HepG2 (cell line): Measurements from ENCODE around the gene PPM1F. TPM values are rescaled to one million over a fixed set of nuclear protein-coding genes. Genes with fewer than 3 reads are reported as not detected.
"Not testable (repeated sequence)": the region's sequence is repeated elsewhere in the genome, so short reads cannot be mapped to it uniquely, and the experiment has no call there.

Experiments used
- ATAC-seq: fragments of 200-7000 bp; cut with Tn5 transposase; 3 replicates; pipeline ENCODE4 v1.9.1; 2020; ENCODE audit warnings: mild to moderate bottlenecking, moderate library complexity
- BruUV-seq: library from RNA; stranded (reverse); fragments of 400-500 nt; replicated peaks from 2 replicates; lab custom pipeline; 2021; lab: Mats Ljungman, UMichigan
- CTCF ChIA-PET: fragments of 300-600 bp; formaldehyde crosslinking; extraction: SDS; loops from one replicate; lab custom pipeline; 2021; ENCODE audit warnings: low total read pairs, inconsistent platforms, low intra/inter-chr PET ratio; lab: Yijun Ruan, JAX
- POLR2A ChIA-PET: fragments of 350-600 bp; sonication (Branson Sonifier 250); formaldehyde crosslinking; loops from one replicate; lab custom pipeline; 2020; ENCODE audit warnings: antibody characterized with exemption, inconsistent platforms; lab: Yijun Ruan, JAX
- DNase-seq: peaks from one replicate; pipeline ENCODE4 v3.0.0-alpha.2; 2015; ENCODE audit warnings: low spot score
- FAIRE-seq: peaks from 3 replicates; lab custom pipeline; 2011; peaks lifted over from hg19 to GRCh38; lab: Jason Lieb, UNC
- H2AFZ ChIP-seq: one replicate; pipeline ENCODE4 v1.6.1; 2011; ENCODE audit warnings: low read length, inconsistent platforms
- H3K27ac ChIP-seq: fragments of 300-600 bp; 3 replicates; pipeline ENCODE4 v1.8.0; 2011; ENCODE audit warnings: mixed run types, mild to moderate bottlenecking, mixed read lengths, low read length, inconsistent platforms; ENCODE audit not compliant: insufficient read depth; ENCODE audit errors: extremely low read length
- H3K27me3 ChIP-seq, 2 experiments: fragments of 200-600 bp in 1 of 2; 2 replicates in 1 of 2; 3 replicates in 1 of 2; pipeline versions ENCODE4 v1.6.0 to v1.8.0; 2011; ENCODE audit warnings: low read length in 2 of 2, mild to moderate bottlenecking in 2 of 2, moderate library complexity in 2 of 2, inconsistent platforms in 1 of 2; ENCODE audit not compliant: insufficient read depth in 2 of 2, control insufficient read depth in 1 of 2
- H3K36me3 ChIP-seq, 2 experiments: fragments of 200-600 bp in 1 of 2; replicated peaks in 1 of 2; 2 replicates in 1 of 2; 3 replicates in 1 of 2; pipeline versions ENCODE4 v1.5.1 to v1.8.0; 2011; ENCODE audit warnings: low read length in 2 of 2, inconsistent platforms in 1 of 2; ENCODE audit not compliant: insufficient read depth in 2 of 2, control insufficient read depth in 1 of 2
- H3K4me1 ChIP-seq: 2 replicates; pipeline ENCODE4 v1.5.1; 2012; ENCODE audit warnings: low read length, inconsistent platforms; ENCODE audit not compliant: insufficient read depth
- H3K4me2 ChIP-seq: 2 replicates; pipeline ENCODE4 v1.6.0; 2011; ENCODE audit warnings: low read depth, low read length, inconsistent platforms
- H3K4me3 ChIP-seq, 3 experiments: fragments of 200-600 bp in 1 of 3; sonication (generic), shearing (Covaris generic) in 1 of 3; replicated peaks in 1 of 3; 2 replicates each; pipeline ENCODE4 v1.5.1; 2011 to 2016; ENCODE audit warnings: low read length in 3 of 3, inconsistent platforms in 2 of 3, low read depth in 2 of 3, mild to moderate bottlenecking in 2 of 3, control low read depth in 1 of 3, mixed read lengths in 1 of 3; ENCODE audit not compliant: insufficient read depth in 1 of 3
- H3K79me2 ChIP-seq: one replicate; pipeline ENCODE4 v1.6.1; 2011; ENCODE audit warnings: low read length, inconsistent platforms; ENCODE audit not compliant: insufficient read depth
- H3K9ac ChIP-seq: 2 replicates; pipeline ENCODE4 v1.6.0; 2011; ENCODE audit warnings: mild to moderate bottlenecking, low read depth, low read length, inconsistent platforms; ENCODE audit not compliant: insufficient read depth
- H3K9me3 ChIP-seq: 2 replicates; pipeline ENCODE4 v1.5.1; 2012; ENCODE audit warnings: mild to moderate bottlenecking, low read length
- H4K20me1 ChIP-seq: 2 replicates; pipeline ENCODE4 v1.6.0; 2011; ENCODE audit warnings: inconsistent platforms, mild to moderate bottlenecking, low read length, moderate library complexity; ENCODE audit not compliant: insufficient read depth
- RFX1 ChIP-seq: fragments of 450-650 bp; IDR thresholded peaks from 2 replicates; pipeline ENCODE4 v1.6.1; 2017
- ZNF83 ChIP-seq: sonication (generic); formaldehyde crosslinking; IDR thresholded peaks from 2 replicates; pipeline ENCODE4 v1.4.0; 2020; ENCODE audit warnings: missing genetic modification reagents, mild to moderate bottlenecking, borderline replicate concordance
- WGBS: methylation state at CpG from one replicate; pipeline ENCODE4 v1.1.6; 2017; ENCODE audit warnings: low lambda C conversion rate; 5-methylcytosine and 5-hydroxymethylcytosine counted together
- in situ Hi-C: cut with HindIII; loops from 2 replicates; pipeline ENCODE4 v1.10.0; 2017; ENCODE audit warnings: low pct_unique_long_range_greater_than_20kb; ENCODE audit not compliant: extremely low pct_ligation_motif_present
- intact Hi-C: fragments of 100-400 bp; cut with micrococcal nuclease; formaldehyde crosslinking; loops from one replicate; pipeline ENCODE4 v1.10.0; 2022; ENCODE audit not compliant: unreplicated experiment
- polyA plus RNA-seq, 8 experiments: library from polyadenylated mRNA; depleted of rRNA in 3 of 8; stranded (reverse) in 7 of 8; unstranded in 1 of 8; fragments of >200 nt; fragmentation: Illumina TruSeq in 4 of 8; extraction: Trizol in 4 of 8; gene quantifications; 2 replicates each; pipeline versions ENCODE4 v1.2.1 to v1.2.3, GENCODE V29; 2011 to 2016; ENCODE audit warnings: low read depth in 4 of 8, missing spikeins in 1 of 8, mixed read lengths in 1 of 8; ENCODE audit not compliant: insufficient read depth in 1 of 8
- total RNA-seq, 5 experiments: library from RNA; depleted of rRNA; stranded (reverse); fragments of >200 nt; fragmentation: Illumina TruSeq; extraction: Trizol; gene quantifications; 2 replicates each; pipeline ENCODE4 v1.2.3, GENCODE V29; 2016; ENCODE audit warnings: low read depth in 1 of 5

Gene PPM1F
- total and polyA plus RNA-seq, 2 of the 13 experiments (the other 11 are each of a cell fraction or from before 2014, with no cell fraction given): 11.0 to 19.6 TPM

DNA sequence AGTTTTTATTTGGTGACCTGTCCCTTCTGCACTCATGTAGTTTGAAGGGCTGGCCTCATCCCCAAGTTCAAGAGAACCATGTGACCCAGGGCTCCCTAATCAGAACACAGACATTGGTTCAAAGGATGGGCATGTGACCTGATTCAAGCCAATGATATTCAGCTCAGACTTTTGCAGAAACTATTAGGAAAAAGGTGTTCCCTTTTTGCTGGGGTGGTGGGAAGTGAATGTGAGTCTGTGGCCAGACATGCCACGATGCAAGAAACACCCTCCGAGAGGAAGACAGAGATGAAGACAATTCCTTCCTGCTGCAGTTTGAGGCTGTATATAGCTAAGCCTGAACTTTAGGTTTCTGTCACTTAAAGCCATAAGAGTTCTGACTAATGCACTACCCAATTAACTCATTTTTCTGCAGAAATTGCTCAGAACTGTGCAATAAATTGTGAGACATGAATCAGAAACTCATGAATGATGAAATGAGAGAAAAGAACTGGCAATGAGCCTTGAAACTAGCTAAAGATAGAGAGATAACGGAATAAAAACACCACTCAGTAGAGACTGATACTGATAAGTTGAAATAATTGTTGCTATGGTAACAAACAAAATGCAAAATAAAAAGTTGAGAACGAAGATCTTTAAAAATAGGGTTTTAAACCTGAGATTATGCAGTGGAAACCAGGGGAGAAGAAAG is 76.0 kb downstream of the PPM1F start:
- intact Hi-C loops: no loop called here
- BruUV-seq: no TSS peak
- H3K4me2 ChIP-seq: no peak overlapping the region

DNA sequence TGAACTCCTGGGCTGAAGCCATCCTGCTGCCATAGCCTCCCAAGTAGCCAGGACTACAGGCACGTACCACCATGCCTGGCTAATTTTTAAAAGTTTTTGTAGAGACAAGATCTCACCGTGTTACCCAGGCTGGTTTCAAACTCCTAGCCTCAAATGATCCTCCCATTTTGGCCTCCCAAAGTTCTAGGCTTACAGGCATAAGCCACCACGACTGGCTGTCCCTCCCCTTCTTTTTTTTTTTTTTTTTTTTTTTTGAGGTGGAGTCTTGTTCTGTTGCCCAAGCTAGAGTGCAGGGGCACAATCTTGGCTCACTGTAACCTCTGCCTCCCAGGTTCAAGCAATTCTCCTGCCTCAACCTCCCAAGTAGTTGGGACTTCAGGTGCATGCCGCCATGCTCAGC is 77.7 kb downstream of the PPM1F start:
- WGBS: 37% methylated on average over 3 of the region's 4 CpGs
- BruUV-seq, ATAC-seq, in situ Hi-C loops, POLR2A ChIA-PET, H3K27me3 ChIP-seq, H3K4me1 ChIP-seq, H3K36me3 ChIP-seq, H3K27ac ChIP-seq, H2AFZ ChIP-seq, CTCF ChIA-PET, intact Hi-C loops, H3K9me3 ChIP-seq, H3K79me2 ChIP-seq, FAIRE-seq, H3K4me2 ChIP-seq, H3K4me3 ChIP-seq, H3K9ac ChIP-seq, DNase-seq, H4K20me1 ChIP-seq: not testable (repeated sequence)

More for the DNA sequence above, 76.0 kb downstream of the PPM1F start:
- H3K4me1 ChIP-seq: no peaks in the 10 kb centered on the region
- H3K36me3 ChIP-seq: no peaks in the 10 kb centered on the region
- no peaks in the 10 kb centered on the region for H3K27me3 ChIP-seq
- in situ Hi-C loops: no loop called here
- POLR2A ChIA-PET: no interaction called here
- no peak overlapping the region for H3K9ac ChIP-seq
- TF ChIP-seq ZNF83 (no peak), RFX1 (peak; percentile 34; the same call in 1 of the 2 replicates)
- TF ChIP-seq, all 625 proteins: peak for 1
- Histone ChIP-seq H2AFZ (no peak overlapping the region), H3K9me3 (no peaks in the 10 kb centered on the region), H3K4me3 (no peak overlapping the region), H3K27ac (no peak overlapping the region), H3K79me2 (no peaks in the 10 kb centered on the region), H4K20me1 (no peaks in the 10 kb centered on the region)
- 87% methylated on average over 4 of the region's 4 CpGs for WGBS
- no peak for FAIRE-seq
- DNase-seq: no peak
- CTCF ChIA-PET: no interaction called here
- no peak for ATAC-seq
